ENCODE data around the gene TMEM14C.
"Not testable (repeated sequence)": the region's sequence is repeated elsewhere in the genome, so short reads cannot be mapped to it uniquely, and the experiment has no call there.

Gene TMEM14C

DNA sequence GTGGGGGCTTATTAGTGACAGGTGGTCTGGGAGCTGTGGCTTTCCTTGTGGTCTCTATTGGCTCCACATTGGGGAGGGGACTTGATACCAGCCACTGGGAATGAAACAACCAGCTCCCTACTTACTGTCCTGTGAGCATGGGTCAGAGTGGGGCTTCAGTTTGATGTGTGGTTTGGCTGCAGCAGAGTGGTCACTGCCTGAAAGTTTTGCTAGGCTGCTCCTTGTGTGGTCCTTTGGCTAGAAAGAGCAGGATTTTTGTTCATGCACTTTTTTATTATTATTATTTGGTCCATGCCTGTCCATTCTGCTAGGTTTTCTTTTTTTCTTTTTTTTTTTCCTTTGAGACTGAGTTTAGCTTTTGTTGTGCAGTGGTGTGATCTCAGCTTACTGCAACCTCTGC lies 17.2 kb downstream of the TMEM14C start:
- H2AFZ ChIP-seq (ENCODE audit: low read length), result no peak overlapping the region
- no peaks in the 10 kb centered on the region for H3F3A ChIP-seq (ENCODE audit: insufficient read depth, low read length)
- H3K4me3 ChIP-seq (ENCODE audit: low read depth, low read length, poor library complexity, severe bottlenecking), result no peak overlapping the region
- no peaks in the 10 kb centered on the region for H3K36me3 ChIP-seq (ENCODE audit: insufficient read depth, low read length)
- no peaks in the 10 kb centered on the region for H3K9me2 ChIP-seq (ENCODE audit: low read depth, low read length)
- H3K4me1 ChIP-seq (ENCODE audit: insufficient read depth, low read length, severe bottlenecking), result peaks cover 2% of the 10 kb centered on the region
- no peaks in the 10 kb centered on the region for H3K27me3 ChIP-seq (ENCODE audit: insufficient read depth, low read length)
- H3K9ac ChIP-seq (ENCODE audit: low read length), result no peak overlapping the region
- TF ChIP-seq EZH2 (IDR thresholded peaks at IDR 0.05; ENCODE audit: borderline replicate concordance, low read length), result no peak
- TF ChIP-seq, protein P1, sequence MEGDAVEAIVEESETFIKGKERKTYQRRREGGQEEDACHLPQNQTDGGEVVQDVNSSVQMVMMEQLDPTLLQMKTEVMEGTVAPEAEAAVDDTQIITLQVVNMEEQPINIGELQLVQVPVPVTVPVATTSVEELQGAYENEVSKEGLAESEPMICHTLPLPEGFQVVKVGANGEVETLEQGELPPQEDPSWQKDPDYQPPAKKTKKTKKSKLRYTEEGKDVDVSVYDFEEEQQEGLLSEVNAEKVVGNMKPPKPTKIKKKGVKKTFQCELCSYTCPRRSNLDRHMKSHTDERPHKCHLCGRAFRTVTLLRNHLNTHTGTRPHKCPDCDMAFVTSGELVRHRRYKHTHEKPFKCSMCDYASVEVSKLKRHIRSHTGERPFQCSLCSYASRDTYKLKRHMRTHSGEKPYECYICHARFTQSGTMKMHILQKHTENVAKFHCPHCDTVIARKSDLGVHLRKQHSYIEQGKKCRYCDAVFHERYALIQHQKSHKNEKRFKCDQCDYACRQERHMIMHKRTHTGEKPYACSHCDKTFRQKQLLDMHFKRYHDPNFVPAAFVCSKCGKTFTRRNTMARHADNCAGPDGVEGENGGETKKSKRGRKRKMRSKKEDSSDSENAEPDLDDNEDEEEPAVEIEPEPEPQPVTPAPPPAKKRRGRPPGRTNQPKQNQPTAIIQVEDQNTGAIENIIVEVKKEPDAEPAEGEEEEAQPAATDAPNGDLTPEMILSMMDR (IDR thresholded peaks at IDR 0.05; ENCODE audit: low read length), result no peak
- H3K4me2 ChIP-seq (ENCODE audit: low read length), result no peak overlapping the region
- no peaks in the 10 kb centered on the region for H3K79me2 ChIP-seq (ENCODE audit: insufficient read depth, low read length)
- H3K9me3 ChIP-seq (ENCODE audit: low read length), result no peaks in the 10 kb centered on the region
- no peak overlapping the region for H3K27ac ChIP-seq (ENCODE audit: low read depth, low read length, poor library complexity, severe bottlenecking)
- H4K20me1 ChIP-seq (ENCODE audit: insufficient read depth, low read length), result no peaks in the 10 kb centered on the region

DNA sequence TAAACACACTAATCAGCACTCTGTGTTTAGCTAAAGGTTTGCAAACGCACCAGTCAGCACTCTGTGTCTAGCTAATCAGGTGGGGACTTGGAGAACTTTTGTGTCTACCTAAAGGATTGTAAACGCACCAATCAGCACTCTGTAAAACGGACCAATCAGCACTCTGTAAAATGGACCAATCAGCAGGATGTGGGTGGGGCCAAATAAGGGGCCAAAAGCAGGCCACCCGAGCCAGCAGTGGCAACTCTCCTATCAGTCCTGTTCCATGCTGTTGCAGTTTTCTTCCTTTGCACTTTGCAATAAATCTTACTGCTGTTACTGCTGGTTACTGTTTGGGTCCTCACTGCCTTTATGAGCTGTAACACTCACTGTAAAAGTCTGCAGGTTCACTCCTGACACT lies 18.8 kb downstream of the TMEM14C start:
- not testable (repeated sequence) for H3K4me2 ChIP-seq (ENCODE audit: low read length); H3F3A ChIP-seq (ENCODE audit: insufficient read depth, low read length); H3K4me3 ChIP-seq (ENCODE audit: low read depth, low read length, poor library complexity, severe bottlenecking); H3K9ac ChIP-seq (ENCODE audit: low read length); H3K36me3 ChIP-seq (ENCODE audit: insufficient read depth, low read length); H4K20me1 ChIP-seq (ENCODE audit: insufficient read depth, low read length); H3K9me2 ChIP-seq (ENCODE audit: low read depth, low read length); H3K27ac ChIP-seq (ENCODE audit: low read depth, low read length, poor library complexity, severe bottlenecking); H3K79me2 ChIP-seq (ENCODE audit: insufficient read depth, low read length); H3K27me3 ChIP-seq (ENCODE audit: insufficient read depth, low read length); H3K9me3 ChIP-seq (ENCODE audit: low read length); H2AFZ ChIP-seq (ENCODE audit: low read length)
- H3K4me1 ChIP-seq (ENCODE audit: insufficient read depth, low read length, severe bottlenecking), result peaks cover 15% of the 10 kb centered on the region

DNA sequence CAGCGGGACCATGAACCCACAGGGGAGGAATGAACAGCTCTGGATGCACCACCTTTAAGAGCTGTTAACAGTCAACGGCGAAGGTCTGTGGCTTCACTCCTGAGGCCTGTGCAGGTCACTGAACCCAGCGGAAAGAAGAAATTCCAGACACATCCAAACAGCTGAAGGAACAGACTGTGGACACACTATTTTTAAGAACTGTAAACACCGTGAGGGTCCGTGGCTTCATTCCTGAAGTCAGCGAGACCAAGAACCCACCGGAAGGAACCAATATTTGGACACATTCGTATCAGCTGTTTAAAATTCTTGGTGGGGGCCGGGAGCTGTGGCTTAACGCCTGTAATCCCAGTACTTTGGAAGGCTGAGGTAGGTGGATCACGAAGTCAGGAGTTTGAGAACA lies 19.4 kb downstream of the TMEM14C start:
- Histone ChIP-seq H3K9ac (ENCODE audit: low read length) (no peak overlapping the region), H3K4me1 (ENCODE audit: insufficient read depth, low read length, severe bottlenecking) (peaks cover 19% of the 10 kb centered on the region), H3K9me3 (ENCODE audit: low read length) (no peaks in the 10 kb centered on the region), H3K27ac (ENCODE audit: low read depth, low read length, poor library complexity, severe bottlenecking) (no peak overlapping the region), H2AFZ (ENCODE audit: low read length) (no peak overlapping the region), H3K9me2 (ENCODE audit: low read depth, low read length) (no peaks in the 10 kb centered on the region), H4K20me1 (ENCODE audit: insufficient read depth, low read length) (no peaks in the 10 kb centered on the region), H3F3A (ENCODE audit: insufficient read depth, low read length) (no peaks in the 10 kb centered on the region), H3K36me3 (ENCODE audit: insufficient read depth, low read length) (no peaks in the 10 kb centered on the region), H3K4me3 (ENCODE audit: low read depth, low read length, poor library complexity, severe bottlenecking) (no peak overlapping the region), H3K79me2 (ENCODE audit: insufficient read depth, low read length) (no peaks in the 10 kb centered on the region), H3K27me3 (ENCODE audit: insufficient read depth, low read length) (no peaks in the 10 kb centered on the region), H3K4me2 (ENCODE audit: low read length) (no peak overlapping the region)
- no peak for TF ChIP-seq EZH2 (IDR thresholded peaks at IDR 0.05; ENCODE audit: borderline replicate concordance, low read length)
- TF ChIP-seq, protein P1 (IDR thresholded peaks at IDR 0.05; ENCODE audit: low read length), result no peak

DNA sequence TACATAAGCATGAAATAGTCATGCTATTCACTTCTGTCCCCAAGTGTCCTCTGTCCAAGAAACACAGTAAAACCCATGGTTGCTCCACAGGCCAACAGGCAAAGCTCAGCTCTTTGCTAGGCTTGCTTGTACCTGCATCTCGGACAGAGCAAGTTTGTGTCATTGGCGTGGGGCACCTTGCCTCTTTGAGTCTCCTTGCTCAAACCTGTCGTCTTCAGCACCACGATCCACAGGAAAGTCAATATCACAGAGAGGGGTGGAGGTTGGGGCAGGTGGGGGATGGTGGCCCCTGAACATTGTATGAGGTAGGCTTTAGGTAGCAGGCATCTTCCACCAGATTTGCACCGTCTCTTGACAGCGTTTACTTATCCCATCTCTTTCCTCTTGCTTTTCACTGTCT lies 20.6 kb downstream of the TMEM14C start:
- H3K9ac ChIP-seq (ENCODE audit: low read length), result no peak overlapping the region
- no peak overlapping the region for H3K27ac ChIP-seq (ENCODE audit: low read depth, low read length, poor library complexity, severe bottlenecking)
- H3K36me3 ChIP-seq (ENCODE audit: insufficient read depth, low read length), result no peaks in the 10 kb centered on the region
- H4K20me1 ChIP-seq (ENCODE audit: insufficient read depth, low read length), result no peaks in the 10 kb centered on the region
- H3K9me2 ChIP-seq (ENCODE audit: low read depth, low read length), result no peaks in the 10 kb centered on the region
- TF ChIP-seq, protein P1 (IDR thresholded peaks at IDR 0.05; ENCODE audit: low read length), result no peak
- no peak for TF ChIP-seq EZH2 (IDR thresholded peaks at IDR 0.05; ENCODE audit: borderline replicate concordance, low read length)
- H3K4me1 ChIP-seq (ENCODE audit: insufficient read depth, low read length, severe bottlenecking), result peaks cover 23% of the 10 kb centered on the region
- H3K4me3 ChIP-seq (ENCODE audit: low read depth, low read length, poor library complexity, severe bottlenecking), result no peak overlapping the region
- H3K79me2 ChIP-seq (ENCODE audit: insufficient read depth, low read length), result peaks cover 9% of the 10 kb centered on the region
- no peaks in the 10 kb centered on the region for H3K9me3 ChIP-seq (ENCODE audit: low read length)
- H2AFZ ChIP-seq (ENCODE audit: low read length), result no peak overlapping the region
- no peaks in the 10 kb centered on the region for H3K27me3 ChIP-seq (ENCODE audit: insufficient read depth, low read length)
- H3K4me2 ChIP-seq (ENCODE audit: low read length), result no peak overlapping the region
- H3F3A ChIP-seq (ENCODE audit: insufficient read depth, low read length), result no peaks in the 10 kb centered on the region
